Immature natural killer cell (primary cell): ENCODE data around the gene C3orf20. TPM values are rescaled to one million over a fixed set of nuclear protein-coding genes. Genes with fewer than 3 reads are reported as not detected.

ENCODE experiments used
- polyA plus RNA-seq, 3 donors: library from polyadenylated mRNA; unstranded; fragments of 300-500 nt; fragmentation: Illumina TruSeq; gene quantifications; one replicate each; pipeline ENCODE4 v1.2.3, GENCODE V29; 2021

Gene C3orf20
- polyA plus RNA-seq, 3 donors from 2014 or later: not detected

Other genes starting within 250 kb of the C3orf20 start
- gene GRIP2, start 134.8 kb upstream of the C3orf20 start, polyA plus RNA-seq: not detected
- gene CCDC174, start 23.4 kb upstream of the C3orf20 start, polyA plus RNA-seq: 10 to 100 TPM; 12.2 to 29.4 (median 14.0) TPM
- not detected for gene FGD5, start 143.8 kb downstream of the C3orf20 start, polyA plus RNA-seq